Measurements from ENCODE around the gene OAT. TPM values are rescaled to one million over a fixed set of nuclear protein-coding genes. Genes with fewer than 3 reads are reported as not detected.

OAT gene
- polyA plus RNA-seq (2011; rRNA removed) (82.6 and 97.6 TPM in 2 replicates), polyA plus RNA-seq (2017; fragmentation: RNase III; extraction: RNeasy Plus Mini Kit Qiagen cat#74134 plus additional on column Dnase treatment) (74.5 to 81.3 TPM (median 75.3 TPM) in 3 replicates), polyA minus RNA-seq (2011; rRNA and poly(A)+ RNA removed) (34.0 and 40.0 TPM in 2 replicates)
- polyA plus RNA-seq (2012; cell fraction: cytosol; rRNA removed): 34.2 and 40.9 TPM in 2 replicates
- polyA plus RNA-seq (2012; cell fraction: nucleus; rRNA removed): 20.9 and 43.4 TPM in 2 replicates

- FAIRE-seq: no peak
- peak within 1 kb of the TSS; percentile 76 to 93 for H3K27ac ChIP-seq
- peak; percentile 96 to 98 for DNase-seq (ENCODE audit: low read depth in 1 of 2, low spot score in 1 of 2)
- H3K4me2 ChIP-seq: peak within 1 kb of the TSS; percentile 86
- ChIA-PET CTCF (interaction anchor here (1.0 to 2.7 kb wide), 7 partner anchors 9 to 424 kb away, joined by 3 to 12 read pairs (median 5); no protein-coding TSS in a partner anchor), POLR2A (interaction anchor here (0.6 to 2.7 kb wide), 16 partner anchors 8 to 1727 kb away, joined by 3 to 25 read pairs (median 4); partner anchors contain the start of gene LHPP)
- peak; percentile 95 to 97 for ATAC-seq
- H3K4me3 ChIP-seq: peak within 1 kb of the TSS; percentile 85
- WGBS (ENCODE audit: missing lambda C conversion rate): 4% methylated on average over 25 of the region's 70 CpGs
- no peaks in the 10 kb centered on the region for H3K9me3 ChIP-seq
- TF ChIP-seq BCL3 (IDR thresholded peaks at IDR 0.05): peak; percentile 97
- peak; percentile 94 for TF ChIP-seq PHF8 (IDR thresholded peaks at IDR 0.05; ENCODE audit: borderline replicate concordance, low read depth)
- peak; percentile 98 for TF ChIP-seq POLR2A (IDR thresholded peaks at IDR 0.05; ENCODE audit: low read length)
- no peak for TF ChIP-seq BHLHE40 (IDR thresholded peaks at IDR 0.05; ENCODE audit: low read depth, low read length)
- no peak for TF ChIP-seq SREBF2 (IDR thresholded peaks at IDR 0.05)
- 0 out of 2 replicates have a peak, but pooled peaks have one; percentile 51 for TF ChIP-seq TFCP2L1 (CRISPR knock-in tag; IDR thresholded peaks at IDR 0.05)
- no peak for TF ChIP-seq CBX8 (IDR thresholded peaks at IDR 0.05)
- no peak for TF ChIP-seq FOSL2 (IDR thresholded peaks at IDR 0.05)
- TF ChIP-seq FOSL2 (CRISPR knock-in tag; IDR thresholded peaks at IDR 0.05): no peak
- peak; percentile 67 for TF ChIP-seq MAX (IDR thresholded peaks at IDR 0.05)
- TF ChIP-seq JUN (IDR thresholded peaks at IDR 0.05): peak; percentile 86 to 91
- 0 out of 2 replicates have a peak, but pooled peaks have one; percentile 49 for TF ChIP-seq ESRRA (IDR thresholded peaks at IDR 0.05; ENCODE audit: borderline replicate concordance, low read length)
- TF ChIP-seq E2F6 (IDR thresholded peaks at IDR 0.05; ENCODE audit: borderline replicate concordance, low read depth): 0 out of 2 replicates have a peak, but pooled peaks have one; percentile 52
- peak; percentile 58; the same call in 1 of the 2 replicates for TF ChIP-seq RFX5 (IDR thresholded peaks at IDR 0.05)
- H3K4me1 ChIP-seq: peaks cover 21% of the 10 kb centered on the region
Observed at GRCh38 chr10:124418726-124419501, at the start of gene OAT. Gene OAT (minus strand): TSS chr10:124418923. CDS start chr10:124412171, 6,752 bp downstream.

GRCh38 chr10:124467165-124467564 is 48.4 kb upstream of the OAT start:
- Histone ChIP-seq H3K4me3 (no peak overlapping the region), H3K9me3 (no peaks in the 10 kb centered on the region), H3K4me1 (peaks cover 32% of the 10 kb centered on the region), H3K4me2 (no peak overlapping the region), H3K27ac (no peak overlapping the region)
- TF ChIP-seq BHLHE40 (IDR thresholded peaks at IDR 0.05; ENCODE audit: low read depth, low read length): no peak
- TF ChIP-seq CEBPB (IDR thresholded peaks at IDR 0.05): no peak
- no peak for TF ChIP-seq HOXB5 (CRISPR knock-in tag; IDR thresholded peaks at IDR 0.05)
- no peak for TF ChIP-seq ZC3H11A (IDR thresholded peaks at IDR 0.05)
- no peak for TF ChIP-seq BCL3 (IDR thresholded peaks at IDR 0.05)
- TF ChIP-seq POLR2A (IDR thresholded peaks at IDR 0.05; ENCODE audit: low read length): no peak
- TF ChIP-seq TP53 (CRISPR knock-in tag; IDR thresholded peaks at IDR 0.05): no peak
- TF ChIP-seq E2F6 (IDR thresholded peaks at IDR 0.05; ENCODE audit: borderline replicate concordance, low read depth): no peak
- no peak for FAIRE-seq
- WGBS (ENCODE audit: missing lambda C conversion rate): 87% methylated on average over 4 of the region's 4 CpGs
- no peak for DNase-seq (ENCODE audit: low read depth in 1 of 2, low spot score in 1 of 2)
- no peak for ATAC-seq
- ChIA-PET CTCF (no interaction called here), POLR2A (no interaction called here)

Data from A549 (cell line).